Stomach (tissue), 9 donors: Measurements from ENCODE around the gene RIC8A. TPM values are rescaled to one million over a fixed set of nuclear protein-coding genes. Genes with fewer than 3 reads are reported as not detected.

ENCODE experiments used
- DNase-seq, 2 donors: peaks; one replicate each; pipeline versions ENCODE4 v3.0.0 to v3.0.0-alpha.2; 2013 to 2019
- H3K27ac ChIP-seq, 5 donors: fragments of 200-600 bp in 4 of 5; sonication (generic) in 4 of 5; one replicate each; pipeline ENCODE4 v1.5.1; 2013 to 2019; ENCODE audit warnings: mild to moderate bottlenecking in 1 of 5, moderate library complexity in 1 of 5
- H3K27me3 ChIP-seq, 3 donors: fragments of 200-600 bp; sonication (generic); one replicate each; pipeline ENCODE4 v1.5.1; 2017 to 2019; ENCODE audit warnings: mixed run types in 1 of 3
- H3K36me3 ChIP-seq, 4 donors: fragments of 200-600 bp; sonication (generic); 1 replicate in 3 of 4; 2 replicates in 1 of 4; pipeline ENCODE4 v1.5.1; 2016 to 2019
- H3K4me1 ChIP-seq, 4 donors: fragments of 200-600 bp; sonication (generic); one replicate each; pipeline ENCODE4 v1.5.1; 2016 to 2019
- H3K4me3 ChIP-seq, 4 donors: fragments of 200-600 bp; sonication (generic) in 3 of 4; one replicate each; pipeline ENCODE4 v1.5.1; 2016 to 2019; ENCODE audit warnings: mild to moderate bottlenecking in 1 of 4
- H3K9me3 ChIP-seq, 4 donors: fragments of 200-600 bp; sonication (generic); one replicate each; pipeline ENCODE4 v1.5.1; 2016 to 2019
- CTCF ChIP-seq, 7 experiments: fragments of 450-650 bp in 4 of 7; fragments of 200-600 bp in 3 of 7; sonication (generic) in 3 of 7; IDR thresholded peaks; one replicate each; pipeline ENCODE4 v1.5.1; 2016 to 2019; ENCODE audit warnings: antibody characterized with exemption in 7 of 7, control low read depth in 2 of 7, mild to moderate bottlenecking in 1 of 7
- EP300 ChIP-seq: sonication (generic); formaldehyde crosslinking; IDR thresholded peaks from one replicate; pipeline ENCODE4 v1.6.1; 2017; ENCODE audit warnings: antibody characterized with exemption
- POLR2A ChIP-seq, 4 donors: fragments of 450-650 bp; IDR thresholded peaks; one replicate each; pipeline ENCODE4 v1.6.1; 2016; ENCODE audit warnings: antibody characterized with exemption in 4 of 4, control low read depth in 2 of 4, mild to moderate bottlenecking in 1 of 4, moderate library complexity in 1 of 4
- POLR2AphosphoS5 ChIP-seq, 3 donors: sonication (generic); formaldehyde crosslinking; IDR thresholded peaks; one replicate each; pipeline ENCODE4 v1.6.1; 2016; ENCODE audit warnings: antibody characterized with exemption in 3 of 3
- WGBS, 5 donors: extraction: QIAGEN DNeasy Blood & Tissue Kit in 3 of 5; methylation state at CpG; one replicate each; pipeline versions ENCODE4 v1.1.5 to v1.1.7; 2013 to 2018; 5-methylcytosine and 5-hydroxymethylcytosine counted together
- intact Hi-C: fragments of 100-400 bp; cut with DNase I; formaldehyde crosslinking; loops from one replicate; pipeline ENCODE4 v1.15.1; 2023; ENCODE audit warnings: low total_unique reads
- polyA plus RNA-seq, 3 donors: library from polyadenylated mRNA; stranded (reverse); fragments of 200-250 nt; gene quantifications; one replicate each; pipeline ENCODE4 v1.2.3, GENCODE V29; 2013
- total RNA-seq, 5 donors: library from RNA; depleted of rRNA; stranded (reverse); fragments of >200 nt; gene quantifications; one replicate each; pipeline versions ENCODE4 v1.1.0 to v1.2.3, GENCODE V29; 2014 to 2016
- donor health status: healthy with polysubstance abuse.
- donor health status: Bipolar disorder and iron deficiency.
- donor health status: healthy.

Gene RIC8A
- total and polyA plus RNA-seq, 8 donors = 39.2 to 262 (median 63.9) TPM

- no peak for DNase-seq
- H3K4me3 ChIP-seq = no peak overlapping the region
- H3K9me3 ChIP-seq = no peaks in the 10 kb centered on the region
- no peaks in the 10 kb centered on the region for H3K4me1 ChIP-seq
- H3K36me3 ChIP-seq = peaks cover 0 to 26% (median 22%) of the 10 kb centered on the region in 4 donors
- H3K27ac ChIP-seq = no peak overlapping the region
- no peaks in the 10 kb centered on the region for H3K27me3 ChIP-seq
- intact Hi-C loops = no loop called here
- WGBS, 5 donors = 85 to 94% (median 92%) methylated on average over 7 of the region's 7 CpGs
- TF ChIP-seq EP300 (no peak), POLR2A (IDR thresholded peaks at IDR 0.05) (no peak), POLR2AphosphoS5 (IDR thresholded peaks at IDR 0.05) (no peak), CTCF (IDR thresholded peaks at IDR 0.05) (no peak)
These were observed 16.9 kb downstream of the RIC8A start for GRCh38 chr11:224424-224823.

- Histone ChIP-seq H3K4me3 (no peak overlapping the region), H3K27ac (no peak overlapping the region), H3K4me1 (no peaks in the 10 kb centered on the region), H3K36me3 (peaks cover 0 to 38% (median 29%) of the 10 kb centered on the region in 4 donors), H3K9me3 (no peaks in the 10 kb centered on the region), H3K27me3 (no peaks in the 10 kb centered on the region)
- no peak for TF ChIP-seq POLR2AphosphoS5 (IDR thresholded peaks at IDR 0.05)
- TF ChIP-seq POLR2A (IDR thresholded peaks at IDR 0.05) = no peak
- no peak for TF ChIP-seq CTCF (IDR thresholded peaks at IDR 0.05)
- TF ChIP-seq EP300 = no peak
- WGBS, 5 donors = 92 to 94% (median 93%) methylated on average over 10 of the region's 10 CpGs
- no peak for DNase-seq
- intact Hi-C loops = no loop called here
These were observed 18.4 kb downstream of the RIC8A start for GRCh38 chr11:225734-226453.

GRCh38 chr11:227824-228379 lies 20.4 kb downstream of the RIC8A start:
- TF ChIP-seq EP300 (no peak), POLR2AphosphoS5 (IDR thresholded peaks at IDR 0.05) (no peak), POLR2A (IDR thresholded peaks at IDR 0.05) (no peak), CTCF (IDR thresholded peaks at IDR 0.05) (no peak)
- intact Hi-C loops = no loop called here
- no peaks in the 10 kb centered on the region for H3K27me3 ChIP-seq
- peaks cover 0 to 34% (median 29%) of the 10 kb centered on the region in 4 donors for H3K36me3 ChIP-seq
- no peak overlapping the region for H3K27ac ChIP-seq
- H3K4me1 ChIP-seq = no peaks in the 10 kb centered on the region
- DNase-seq = no peak
- H3K9me3 ChIP-seq = no peaks in the 10 kb centered on the region
- no peak overlapping the region for H3K4me3 ChIP-seq
- 81 to 90% (median 86%) methylated on average over 6 of the region's 6 CpGs for WGBS, 5 donors

- no peak for DNase-seq
- no peaks in the 10 kb centered on the region for H3K9me3 ChIP-seq
- peaks cover 0 to 31% (median 27%) of the 10 kb centered on the region in 4 donors for H3K36me3 ChIP-seq
- H3K27ac ChIP-seq = no peak overlapping the region
- 93 to 98% (median 95%) methylated on average over 10 of the region's 10 CpGs for WGBS, 5 donors
- intact Hi-C loops = no loop called here
- TF ChIP-seq POLR2AphosphoS5 (IDR thresholded peaks at IDR 0.05) (no peak), EP300 (no peak), POLR2A (IDR thresholded peaks at IDR 0.05) (no peak), CTCF (IDR thresholded peaks at IDR 0.05) (no peak)
- H3K4me1 ChIP-seq = peaks cover 5 to 12% (median 9%) of the 10 kb centered on the region in 4 donors
- no peaks in the 10 kb centered on the region for H3K27me3 ChIP-seq
- H3K4me3 ChIP-seq = no peak overlapping the region
These were observed 22.9 kb downstream of the RIC8A start for GRCh38 chr11:230431-230830.
